GM19043 (cell line): ENCODE data around the gene SPANXA2.
"Not testable (repeated sequence)": the region's sequence is repeated elsewhere in the genome, so short reads cannot be mapped to it uniquely, and the experiment has no call there.

Source experiments
- ATAC-seq: cut with Tn5 transposase; IDR thresholded peaks from one replicate; pipeline ENCODE4 v1.9.1; 2021; ENCODE audit warnings: low read depth; ENCODE audit not compliant: unreplicated experiment

The SPANXA2 gene, protein sequence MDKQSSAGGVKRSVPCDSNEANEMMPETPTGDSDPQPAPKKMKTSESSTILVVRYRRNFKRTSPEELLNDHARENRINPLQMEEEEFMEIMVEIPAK

GRCh38 chrX:141589408-141589807, at the start of gene SPANXA2:
TSS of gene SPANXA2 (plus strand) at chrX:141589708. CDS start at chrX:141589768, 60 bp downstream.
- ATAC-seq = not testable (repeated sequence)

GRCh38 chrX:141542551-141542950, 47.0 kb upstream of the SPANXA2 start:
- not testable (repeated sequence) for ATAC-seq

DNA sequence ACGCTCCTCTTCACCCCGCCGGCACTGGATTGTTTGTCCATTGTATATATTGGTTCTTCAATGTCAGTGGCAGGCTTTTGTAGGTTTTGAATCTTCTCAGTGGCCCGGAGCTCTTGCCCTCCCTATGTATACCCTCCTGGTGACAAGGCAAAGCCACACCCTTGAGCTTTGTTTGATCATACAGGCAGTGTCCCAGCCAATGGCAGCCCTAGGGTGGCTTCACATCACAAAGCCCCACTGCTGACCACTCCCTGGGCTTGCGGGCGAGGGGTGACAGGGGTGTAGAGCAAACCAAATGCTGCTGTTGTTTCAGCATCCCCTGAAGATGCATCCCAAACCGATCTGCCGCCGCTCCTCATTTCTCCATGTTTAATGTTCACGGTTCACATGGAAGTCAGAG, 4.9 kb upstream of the SPANXA2 start, which contains the start of gene SPANXA1:
TSS of gene SPANXA1 (minus strand) at position 101 of the 400 bp plus-strand sequence. CDS start at position 41, 60 bp downstream.
- ATAC-seq = not testable (repeated sequence)

DNA sequence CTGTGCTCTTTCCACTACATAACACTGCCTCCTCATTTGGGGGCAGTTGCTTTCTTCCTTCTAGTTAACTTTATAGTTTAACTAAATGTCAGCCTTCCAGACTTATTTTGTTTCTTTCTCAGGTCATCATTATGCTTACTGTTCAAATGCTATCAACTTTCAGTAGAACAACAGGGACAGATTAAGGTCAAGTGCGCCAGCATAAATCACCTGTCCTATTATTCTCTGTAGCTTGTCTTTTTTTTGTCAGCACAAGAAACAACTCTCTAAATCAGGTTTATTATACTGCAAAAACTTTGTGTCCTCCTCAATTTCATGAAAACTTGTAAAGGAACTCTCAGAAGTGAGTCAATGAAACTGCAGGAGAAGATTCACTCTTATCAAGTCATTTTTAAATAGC, 19.6 kb downstream of the SPANXA2 start:
- no peak for ATAC-seq

GRCh38 chrX:141619336-141619735, 29.8 kb downstream of the SPANXA2 start:
- ATAC-seq = no peak

- no peak for ATAC-seq
These were observed 42.6 kb downstream of the SPANXA2 start for GRCh38 chrX:141632124-141632523.

DNA sequence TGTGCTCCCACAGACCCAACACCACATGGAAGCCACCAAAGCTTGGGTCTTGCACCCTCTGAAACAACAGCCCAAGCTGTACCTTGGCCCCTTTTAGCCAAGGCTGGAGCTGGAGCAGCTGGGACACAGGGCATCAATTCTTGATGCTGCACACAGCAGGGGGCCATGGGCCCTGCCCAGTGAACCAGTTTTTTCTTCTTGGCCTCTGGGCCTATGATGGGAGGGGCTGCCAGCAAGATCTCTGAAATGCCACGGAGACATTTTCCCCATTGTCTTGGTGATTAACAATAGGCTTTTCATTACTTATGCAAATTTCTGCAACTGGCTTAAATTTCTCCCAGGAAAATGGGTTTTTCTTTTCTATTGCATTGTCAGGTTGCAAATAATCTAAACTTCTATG, 49.0 kb downstream of the SPANXA2 start:
- no peak for ATAC-seq
